ENCODE measurements around the gene MVB12B.

MVB12B gene

GRCh38 chr9:126519660-126520420, 193.2 kb downstream of the MVB12B start:
- TF ChIP-seq TAF1 (IDR thresholded peaks at IDR 0.05; ENCODE audit: borderline replicate concordance, insufficient read depth, low read length) (no peak), REST (IDR thresholded peaks at IDR 0.05; ENCODE audit: insufficient read depth in 1 of 2, low read depth in 2 of 2, low read length in 2 of 2) (no peak), POLR2AphosphoS5 (IDR thresholded peaks at IDR 0.05; ENCODE audit: low read depth, low read length) (no peak), SIN3A (IDR thresholded peaks at IDR 0.05; ENCODE audit: borderline replicate concordance, insufficient read depth, low read length) (no peak), FOXP2 (optimal IDR thresholded peaks at IDR 0.05; ENCODE audit: borderline replicate concordance, extremely low read depth, extremely low read length, insufficient read depth) (no peak)

GRCh38 chr9:126520453-126520852, 193.8 kb downstream of the MVB12B start:
- TF ChIP-seq REST (IDR thresholded peaks at IDR 0.05; ENCODE audit: insufficient read depth in 1 of 2, low read depth in 2 of 2, low read length in 2 of 2) (no peak), POLR2AphosphoS5 (IDR thresholded peaks at IDR 0.05; ENCODE audit: low read depth, low read length) (no peak), SIN3A (IDR thresholded peaks at IDR 0.05; ENCODE audit: borderline replicate concordance, insufficient read depth, low read length) (no peak), FOXP2 (optimal IDR thresholded peaks at IDR 0.05; ENCODE audit: borderline replicate concordance, extremely low read depth, extremely low read length, insufficient read depth) (no peak), TAF1 (IDR thresholded peaks at IDR 0.05; ENCODE audit: borderline replicate concordance, insufficient read depth, low read length) (no peak)

- no peak for TF ChIP-seq SIN3A (IDR thresholded peaks at IDR 0.05; ENCODE audit: borderline replicate concordance, insufficient read depth, low read length)
- TF ChIP-seq POLR2AphosphoS5 (IDR thresholded peaks at IDR 0.05; ENCODE audit: low read depth, low read length), result no peak
Observed at GRCh38 chr9:126521089-126521488, 194.5 kb downstream of the MVB12B start.

- TF ChIP-seq POLR2AphosphoS5 (IDR thresholded peaks at IDR 0.05; ENCODE audit: low read depth, low read length) (no peak), FOXP2 (optimal IDR thresholded peaks at IDR 0.05; ENCODE audit: borderline replicate concordance, extremely low read depth, extremely low read length, insufficient read depth) (no peak), SIN3A (IDR thresholded peaks at IDR 0.05; ENCODE audit: borderline replicate concordance, insufficient read depth, low read length) (no peak), TAF1 (IDR thresholded peaks at IDR 0.05; ENCODE audit: borderline replicate concordance, insufficient read depth, low read length) (no peak), REST (IDR thresholded peaks at IDR 0.05; ENCODE audit: insufficient read depth in 1 of 2, low read depth in 2 of 2, low read length in 2 of 2) (no peak)
Observed at GRCh38 chr9:126521551-126521950, 194.9 kb downstream of the MVB12B start.

- TF ChIP-seq POLR2AphosphoS5 (IDR thresholded peaks at IDR 0.05; ENCODE audit: low read depth, low read length) (no peak), TAF1 (IDR thresholded peaks at IDR 0.05; ENCODE audit: borderline replicate concordance, insufficient read depth, low read length) (no peak), REST (IDR thresholded peaks at IDR 0.05; ENCODE audit: insufficient read depth in 1 of 2, low read depth in 2 of 2, low read length in 2 of 2) (no peak), SIN3A (IDR thresholded peaks at IDR 0.05; ENCODE audit: borderline replicate concordance, insufficient read depth, low read length) (no peak)
Observed at GRCh38 chr9:126521976-126522590, 195.5 kb downstream of the MVB12B start.

Measured in PFSK-1 (cell line).